ENCODE data around the gene PAPSS2.

DNA sequence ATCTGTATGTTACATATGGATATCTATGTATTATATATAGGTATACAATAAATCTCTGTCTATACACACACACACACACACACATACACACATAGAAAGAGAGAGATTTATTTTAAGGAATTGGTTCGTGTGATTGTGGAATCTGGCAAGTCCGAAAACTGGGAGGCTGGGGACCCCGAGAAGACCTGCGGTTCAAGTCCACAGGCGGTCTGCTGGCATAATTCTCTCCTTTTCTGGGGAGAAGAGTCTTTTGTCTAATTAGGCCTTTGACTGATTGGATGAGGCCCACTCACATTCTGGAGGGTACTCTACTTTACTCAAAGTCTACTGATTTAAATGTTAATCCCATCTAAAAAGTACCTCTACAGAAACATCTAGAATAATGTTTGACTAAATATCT is 65.1 kb downstream of the PAPSS2 start:
- TF ChIP-seq, protein P1, sequence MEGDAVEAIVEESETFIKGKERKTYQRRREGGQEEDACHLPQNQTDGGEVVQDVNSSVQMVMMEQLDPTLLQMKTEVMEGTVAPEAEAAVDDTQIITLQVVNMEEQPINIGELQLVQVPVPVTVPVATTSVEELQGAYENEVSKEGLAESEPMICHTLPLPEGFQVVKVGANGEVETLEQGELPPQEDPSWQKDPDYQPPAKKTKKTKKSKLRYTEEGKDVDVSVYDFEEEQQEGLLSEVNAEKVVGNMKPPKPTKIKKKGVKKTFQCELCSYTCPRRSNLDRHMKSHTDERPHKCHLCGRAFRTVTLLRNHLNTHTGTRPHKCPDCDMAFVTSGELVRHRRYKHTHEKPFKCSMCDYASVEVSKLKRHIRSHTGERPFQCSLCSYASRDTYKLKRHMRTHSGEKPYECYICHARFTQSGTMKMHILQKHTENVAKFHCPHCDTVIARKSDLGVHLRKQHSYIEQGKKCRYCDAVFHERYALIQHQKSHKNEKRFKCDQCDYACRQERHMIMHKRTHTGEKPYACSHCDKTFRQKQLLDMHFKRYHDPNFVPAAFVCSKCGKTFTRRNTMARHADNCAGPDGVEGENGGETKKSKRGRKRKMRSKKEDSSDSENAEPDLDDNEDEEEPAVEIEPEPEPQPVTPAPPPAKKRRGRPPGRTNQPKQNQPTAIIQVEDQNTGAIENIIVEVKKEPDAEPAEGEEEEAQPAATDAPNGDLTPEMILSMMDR (IDR thresholded peaks at IDR 0.05): no peak
- no peak for TF ChIP-seq POLR2A (IDR thresholded peaks at IDR 0.05)

Measured in body of pancreas (tissue), 4 donors.